SK-N-SH treated with all-trans-retinoic acid at 6 μM for 48 hours (cell line): ENCODE results near the gene STK33.

ENCODE experiments used
- ATAC-seq: fragments of 200-7000 bp; cut with Tn5 transposase; 3 replicates; pipeline ENCODE4 v1.9.1; 2020; ENCODE audit warnings: mild to moderate bottlenecking, moderate library complexity
- BACH2 ChIP-seq: fragments of 250-450 bp; sonication (Bioruptor Pico); IDR thresholded peaks from 2 replicates; pipeline ENCODE4 v1.9.0; 2021; ENCODE audit warnings: mild to moderate bottlenecking, borderline replicate concordance
- CREB5 ChIP-seq: fragments of 250-450 bp; sonication (Bioruptor Pico); IDR thresholded peaks from 2 replicates; pipeline ENCODE4 v1.5.1; 2020; ENCODE audit warnings: low read depth, mild to moderate bottlenecking, moderate library complexity
- CSDC2 ChIP-seq: fragments of 250-450 bp; sonication (Bioruptor Pico); IDR thresholded peaks from 2 replicates; pipeline ENCODE4 v1.5.0; 2020; ENCODE audit warnings: mild to moderate bottlenecking, moderate library complexity
- ESRRG ChIP-seq: fragments of 250-450 bp; sonication (Bioruptor Pico); IDR thresholded peaks from 2 replicates; pipeline ENCODE4 v1.6.1; 2021; ENCODE audit warnings: mild to moderate bottlenecking
- GLIS3 ChIP-seq: fragments of 250-450 bp; sonication (Bioruptor Pico); IDR thresholded peaks from 2 replicates; pipeline ENCODE4 v1.5.0; 2020; ENCODE audit warnings: mild to moderate bottlenecking, moderate library complexity
- OSR1 ChIP-seq: fragments of 250-450 bp; sonication (Bioruptor Pico); IDR thresholded peaks from 2 replicates; pipeline ENCODE4 v1.8.0; 2022; ENCODE audit warnings: moderate library complexity, mild to moderate bottlenecking, inconsistent platforms
- TCF4 ChIP-seq: fragments of 250-450 bp; sonication (Bioruptor Pico); IDR thresholded peaks from 2 replicates; pipeline ENCODE4 v1.8.0; 2021; ENCODE audit warnings: mild to moderate bottlenecking, moderate library complexity, borderline replicate concordance
- TOX ChIP-seq: fragments of 250-450 bp; sonication (Bioruptor Pico); IDR thresholded peaks from 2 replicates; pipeline ENCODE4 v1.8.0; 2021; ENCODE audit warnings: mild to moderate bottlenecking, moderate library complexity, borderline replicate concordance
- TSHZ2 ChIP-seq: fragments of 250-450 bp; sonication (Bioruptor Pico); IDR thresholded peaks from 2 replicates; pipeline ENCODE4 v1.5.0; 2020; ENCODE audit warnings: mild to moderate bottlenecking, moderate library complexity
- ZFP3 ChIP-seq: fragments of 250-450 bp; sonication (Bioruptor Pico); IDR thresholded peaks from 2 replicates; pipeline ENCODE4 v1.5.0; 2020; ENCODE audit warnings: mild to moderate bottlenecking, moderate library complexity
- ZNF565 ChIP-seq: fragments of 450-650 bp; formaldehyde crosslinking; conservative IDR thresholded peaks from 2 replicates; pipeline ENCODE4 v1.5.0; 2020; ENCODE audit warnings: low read depth, mild to moderate bottlenecking, moderate library complexity
- ZNF70 ChIP-seq: fragments of 450-650 bp; formaldehyde crosslinking; IDR thresholded peaks from 2 replicates; pipeline ENCODE4 v1.5.0; 2020; ENCODE audit warnings: mild to moderate bottlenecking, moderate library complexity
- ZNF8 ChIP-seq: fragments of 450-650 bp; formaldehyde crosslinking; IDR thresholded peaks from 2 replicates; pipeline ENCODE4 v1.5.0; 2020; ENCODE audit warnings: mild to moderate bottlenecking, moderate library complexity
- TF ChIP-seq, protein P1 (sequence below): fragments of 250-450 bp; sonication (Bioruptor Pico); IDR thresholded peaks from 2 replicates; pipeline ENCODE4 v1.5.1; 2021; ENCODE audit warnings: mild to moderate bottlenecking, moderate library complexity
- TF ChIP-seq, protein P2 (sequence below): fragments of 250-450 bp; sonication (Bioruptor Pico); IDR thresholded peaks from 2 replicates; pipeline ENCODE4 v1.8.0; 2020; ENCODE audit warnings: mild to moderate bottlenecking, moderate library complexity, borderline replicate concordance

STK33 gene

GRCh38 chr11:8354622-8355415 lies 239.2 kb downstream of the STK33 start:
- ATAC-seq, result peak; percentile 85
- peak; percentile 38; the same call in 1 of the 2 replicates for TF ChIP-seq TCF4
- TF ChIP-seq ESRRG (CRISPR knock-in tag), result no peak
- no peak for TF ChIP-seq ZNF565
- TF ChIP-seq, protein P1, sequence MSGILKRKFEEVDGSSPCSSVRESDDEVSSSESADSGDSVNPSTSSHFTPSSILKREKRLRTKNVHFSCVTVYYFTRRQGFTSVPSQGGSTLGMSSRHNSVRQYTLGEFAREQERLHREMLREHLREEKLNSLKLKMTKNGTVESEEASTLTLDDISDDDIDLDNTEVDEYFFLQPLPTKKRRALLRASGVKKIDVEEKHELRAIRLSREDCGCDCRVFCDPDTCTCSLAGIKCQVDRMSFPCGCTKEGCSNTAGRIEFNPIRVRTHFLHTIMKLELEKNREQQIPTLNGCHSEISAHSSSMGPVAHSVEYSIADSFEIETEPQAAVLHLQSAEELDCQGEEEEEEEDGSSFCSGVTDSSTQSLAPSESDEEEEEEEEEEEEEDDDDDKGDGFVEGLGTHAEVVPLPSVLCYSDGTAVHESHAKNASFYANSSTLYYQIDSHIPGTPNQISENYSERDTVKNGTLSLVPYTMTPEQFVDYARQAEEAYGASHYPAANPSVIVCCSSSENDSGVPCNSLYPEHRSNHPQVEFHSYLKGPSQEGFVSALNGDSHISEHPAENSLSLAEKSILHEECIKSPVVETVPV, result no peak
- TF ChIP-seq GLIS3 (CRISPR knock-in tag), result no peak
- no peak for TF ChIP-seq ZFP3
- TF ChIP-seq, all 23 proteins: peak for 1

DNA sequence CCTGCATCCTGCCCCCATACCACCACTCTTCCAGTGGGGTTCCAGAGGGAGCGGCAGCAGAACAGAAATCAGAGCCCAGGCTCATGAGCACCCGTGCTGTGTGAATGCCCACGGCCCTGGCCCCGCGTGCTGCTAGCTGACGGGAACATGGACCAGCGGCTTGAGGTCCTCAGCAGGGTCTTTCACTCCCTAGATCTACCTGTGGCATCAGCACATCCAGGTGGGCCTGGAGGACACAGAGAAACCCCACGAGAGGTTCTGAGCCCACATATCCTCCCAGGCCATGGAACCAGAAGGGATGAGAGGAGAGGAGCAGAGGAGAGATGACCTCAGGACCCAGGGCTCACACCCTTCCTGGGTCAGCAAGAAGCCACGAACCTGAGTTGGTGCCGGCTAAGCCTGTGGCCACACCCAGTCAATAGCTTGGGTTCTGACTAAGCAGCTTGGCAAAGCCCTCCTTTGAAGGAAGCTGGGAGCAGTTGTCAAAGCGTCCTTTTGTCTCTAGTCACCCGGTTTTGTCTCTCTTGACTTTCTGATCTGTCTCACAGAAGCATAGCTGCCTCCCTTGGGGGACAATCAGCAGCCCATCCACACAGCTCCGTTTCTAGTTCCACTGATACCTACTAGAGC lies 241.0 kb downstream of the STK33 start:
- TF ChIP-seq ZNF8 (CRISPR knock-in tag) (no peak), BACH2 (CRISPR knock-in tag) (no peak), TSHZ2 (CRISPR knock-in tag) (no peak), TOX (CRISPR knock-in tag) (no peak), ESRRG (CRISPR knock-in tag) (no peak)
- TF ChIP-seq, protein P2, sequence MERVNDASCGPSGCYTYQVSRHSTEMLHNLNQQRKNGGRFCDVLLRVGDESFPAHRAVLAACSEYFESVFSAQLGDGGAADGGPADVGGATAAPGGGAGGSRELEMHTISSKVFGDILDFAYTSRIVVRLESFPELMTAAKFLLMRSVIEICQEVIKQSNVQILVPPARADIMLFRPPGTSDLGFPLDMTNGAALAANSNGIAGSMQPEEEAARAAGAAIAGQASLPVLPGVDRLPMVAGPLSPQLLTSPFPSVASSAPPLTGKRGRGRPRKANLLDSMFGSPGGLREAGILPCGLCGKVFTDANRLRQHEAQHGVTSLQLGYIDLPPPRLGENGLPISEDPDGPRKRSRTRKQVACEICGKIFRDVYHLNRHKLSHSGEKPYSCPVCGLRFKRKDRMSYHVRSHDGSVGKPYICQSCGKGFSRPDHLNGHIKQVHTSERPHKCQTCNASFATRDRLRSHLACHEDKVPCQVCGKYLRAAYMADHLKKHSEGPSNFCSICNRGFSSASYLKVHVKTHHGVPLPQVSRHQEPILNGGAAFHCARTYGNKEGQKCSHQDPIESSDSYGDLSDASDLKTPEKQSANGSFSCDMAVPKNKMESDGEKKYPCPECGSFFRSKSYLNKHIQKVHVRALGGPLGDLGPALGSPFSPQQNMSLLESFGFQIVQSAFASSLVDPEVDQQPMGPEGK (CRISPR knock-in tag), result no peak
- TF ChIP-seq, all 23 proteins: peak for 0
- ATAC-seq, result no peak

DNA sequence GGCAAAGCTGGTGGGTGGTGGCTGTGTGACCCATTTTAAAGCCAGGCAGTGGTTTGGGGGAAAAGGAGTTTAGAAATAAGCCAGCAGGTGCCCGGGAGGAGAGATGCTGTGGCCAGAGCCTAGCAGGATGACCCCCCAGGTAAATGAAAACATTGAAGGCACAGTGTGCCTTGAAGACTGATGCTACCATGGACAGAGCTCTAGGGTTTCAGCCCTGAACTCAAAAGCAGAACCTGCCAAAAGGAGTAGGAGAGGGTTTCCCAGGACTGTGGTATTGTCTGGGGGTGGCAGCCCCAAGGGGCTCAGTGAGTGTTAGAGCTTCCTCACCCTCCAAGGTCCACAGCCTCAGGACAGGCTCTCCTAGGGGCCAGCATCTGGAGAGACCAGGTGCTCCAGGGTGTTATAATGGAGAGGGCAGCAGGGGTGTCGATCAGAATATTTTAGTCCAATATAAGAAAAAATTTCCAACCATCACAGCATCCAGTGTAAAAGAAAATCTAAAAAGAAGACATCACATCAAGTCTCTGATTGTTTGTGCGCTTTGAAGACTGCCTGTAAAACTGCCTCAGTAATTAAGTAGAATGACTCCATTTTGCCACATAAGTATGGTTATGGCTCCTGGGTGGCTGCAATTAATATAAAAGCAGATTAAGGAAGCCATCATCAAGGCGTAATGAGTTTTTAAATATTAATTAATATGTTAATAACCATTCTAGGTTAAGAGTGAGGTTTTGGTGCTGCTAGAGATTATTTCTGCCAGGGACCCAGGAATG lies 241.7 kb downstream of the STK33 start:
- ATAC-seq, result no peak
- TF ChIP-seq ZNF70, result no peak
- TF ChIP-seq OSR1, result no peak
- TF ChIP-seq, protein P1, result no peak
- no peak for TF ChIP-seq TCF4
- TF ChIP-seq CSDC2 (CRISPR knock-in tag), result no peak
- TF ChIP-seq CREB5, result no peak
- TF ChIP-seq TSHZ2 (CRISPR knock-in tag), result no peak
- no peak for TF ChIP-seq TOX (CRISPR knock-in tag)
- TF ChIP-seq, all 23 proteins: peak for 0
